ENCODE measurements around the gene ENAH. TPM values are rescaled to one million over a fixed set of nuclear protein-coding genes. Genes with fewer than 3 reads are reported as not detected.

ENAH gene
- total and polyA plus RNA-seq, 9 of the 15 experiments (the other 6 are each of a cell fraction or from before 2014, with no cell fraction given) = 0.03 to 1.2 (median 0.15) TPM

DNA sequence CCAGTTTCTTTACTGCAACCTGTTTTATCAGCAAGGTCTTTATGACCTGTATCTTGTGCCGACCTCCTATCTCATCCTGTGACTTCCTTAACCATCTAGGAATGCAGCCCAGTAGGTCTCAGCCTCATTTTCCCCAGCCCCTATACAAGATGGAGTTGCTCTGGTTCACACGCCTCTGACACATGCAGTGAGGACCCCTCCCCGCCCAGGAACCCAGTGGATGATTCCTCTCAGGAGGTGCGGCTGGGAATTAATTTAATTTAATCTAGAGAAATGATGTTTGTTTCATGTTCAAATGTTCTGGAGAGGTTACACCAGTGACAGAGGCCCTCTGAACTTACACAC, 186.1 kb downstream of the ENAH start (continued):
- TF ChIP-seq, protein P1, sequence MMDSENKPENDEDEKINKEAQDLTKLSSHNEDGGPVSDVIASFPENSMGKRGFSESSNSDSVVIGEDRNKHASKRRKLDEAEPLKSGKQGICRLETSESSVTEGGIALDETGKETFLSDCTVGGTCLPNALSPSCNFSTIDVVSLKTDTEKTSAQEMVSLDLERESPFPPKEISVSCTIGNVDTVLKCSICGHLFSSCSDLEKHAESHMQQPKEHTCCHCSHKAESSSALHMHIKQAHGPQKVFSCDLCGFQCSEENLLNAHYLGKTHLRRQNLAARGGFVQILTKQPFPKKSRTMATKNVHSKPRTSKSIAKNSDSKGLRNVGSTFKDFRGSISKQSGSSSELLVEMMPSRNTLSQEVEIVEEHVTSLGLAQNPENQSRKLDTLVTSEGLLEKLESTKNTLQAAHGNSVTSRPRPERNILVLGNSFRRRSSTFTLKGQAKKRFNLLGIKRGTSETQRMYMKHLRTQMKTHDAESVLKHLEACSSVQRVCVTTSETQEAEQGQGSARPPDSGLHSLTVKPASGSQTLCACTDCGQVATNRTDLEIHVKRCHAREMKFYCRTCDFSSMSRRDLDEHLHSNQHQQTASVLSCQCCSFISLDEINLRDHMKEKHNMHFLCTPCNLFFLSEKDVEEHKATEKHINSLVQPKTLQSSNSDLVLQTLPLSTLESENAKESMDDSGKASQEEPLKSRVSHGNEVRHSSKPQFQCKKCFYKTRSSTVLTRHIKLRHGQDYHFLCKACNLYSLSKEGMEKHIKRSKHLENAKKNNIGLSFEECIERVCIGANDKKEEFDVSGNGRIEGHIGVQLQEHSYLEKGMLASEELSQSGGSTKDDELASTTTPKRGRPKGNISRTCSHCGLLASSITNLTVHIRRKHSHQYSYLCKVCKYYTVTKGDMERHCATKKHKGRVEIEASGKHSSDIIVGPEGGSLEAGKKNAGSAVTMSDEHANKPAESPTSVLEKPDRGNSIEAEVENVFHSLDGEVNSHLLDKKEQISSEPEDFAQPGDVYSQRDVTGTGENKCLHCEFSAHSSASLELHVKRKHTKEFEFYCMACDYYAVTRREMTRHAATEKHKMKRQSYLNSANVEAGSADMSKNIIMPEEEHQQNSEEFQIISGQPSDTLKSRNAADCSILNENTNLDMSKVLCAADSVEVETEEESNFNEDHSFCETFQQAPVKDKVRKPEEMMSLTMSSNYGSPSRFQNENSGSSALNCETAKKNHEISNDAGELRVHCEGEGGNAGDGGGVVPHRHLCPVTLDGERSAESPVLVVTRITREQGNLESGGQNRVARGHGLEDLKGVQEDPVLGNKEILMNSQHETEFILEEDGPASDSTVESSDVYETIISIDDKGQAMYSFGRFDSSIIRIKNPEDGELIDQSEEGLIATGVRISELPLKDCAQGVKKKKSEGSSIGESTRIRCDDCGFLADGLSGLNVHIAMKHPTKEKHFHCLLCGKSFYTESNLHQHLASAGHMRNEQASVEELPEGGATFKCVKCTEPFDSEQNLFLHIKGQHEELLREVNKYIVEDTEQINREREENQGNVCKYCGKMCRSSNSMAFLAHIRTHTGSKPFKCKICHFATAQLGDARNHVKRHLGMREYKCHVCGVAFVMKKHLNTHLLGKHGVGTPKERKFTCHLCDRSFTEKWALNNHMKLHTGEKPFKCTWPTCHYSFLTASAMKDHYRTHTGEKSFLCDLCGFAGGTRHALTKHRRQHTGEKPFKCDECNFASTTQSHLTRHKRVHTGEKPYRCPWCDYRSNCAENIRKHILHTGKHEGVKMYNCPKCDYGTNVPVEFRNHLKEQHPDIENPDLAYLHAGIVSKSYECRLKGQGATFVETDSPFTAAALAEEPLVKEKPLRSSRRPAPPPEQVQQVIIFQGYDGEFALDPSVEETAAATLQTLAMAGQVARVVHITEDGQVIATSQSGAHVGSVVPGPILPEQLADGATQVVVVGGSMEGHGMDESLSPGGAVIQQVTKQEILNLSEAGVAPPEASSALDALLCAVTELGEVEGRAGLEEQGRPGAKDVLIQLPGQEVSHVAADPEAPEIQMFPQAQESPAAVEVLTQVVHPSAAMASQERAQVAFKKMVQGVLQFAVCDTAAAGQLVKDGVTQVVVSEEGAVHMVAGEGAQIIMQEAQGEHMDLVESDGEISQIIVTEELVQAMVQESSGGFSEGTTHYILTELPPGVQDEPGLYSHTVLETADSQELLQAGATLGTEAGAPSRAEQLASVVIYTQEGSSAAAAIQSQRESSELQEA (IDR thresholded peaks at IDR 0.05; ENCODE audit: low read depth) = no peak
- no peak for TF ChIP-seq JUND (IDR thresholded peaks at IDR 0.05; ENCODE audit: borderline replicate concordance, low read depth, low read length)
- no peak for TF ChIP-seq JUND (tag; IDR thresholded peaks at IDR 0.05; ENCODE audit: borderline replicate concordance, low read depth, low read length)
- no peak for TF ChIP-seq FOXP4 (CRISPR knock-in tag; IDR thresholded peaks at IDR 0.05; ENCODE audit: borderline replicate concordance)
- no peak for TF ChIP-seq NR2C2 (CRISPR knock-in tag; IDR thresholded peaks at IDR 0.05)
- TF ChIP-seq NR2C2 (tag; IDR thresholded peaks at IDR 0.05) = peak; percentile 61
- no peak for TF ChIP-seq HNRNPK (IDR thresholded peaks at IDR 0.05; ENCODE audit: low read depth, low read length, poor library complexity, severe bottlenecking)
- TF ChIP-seq SMAD4 (CRISPR knock-in tag; conservative IDR thresholded peaks at IDR 0.05) = peak; percentile 98
- TF ChIP-seq, protein P2, sequence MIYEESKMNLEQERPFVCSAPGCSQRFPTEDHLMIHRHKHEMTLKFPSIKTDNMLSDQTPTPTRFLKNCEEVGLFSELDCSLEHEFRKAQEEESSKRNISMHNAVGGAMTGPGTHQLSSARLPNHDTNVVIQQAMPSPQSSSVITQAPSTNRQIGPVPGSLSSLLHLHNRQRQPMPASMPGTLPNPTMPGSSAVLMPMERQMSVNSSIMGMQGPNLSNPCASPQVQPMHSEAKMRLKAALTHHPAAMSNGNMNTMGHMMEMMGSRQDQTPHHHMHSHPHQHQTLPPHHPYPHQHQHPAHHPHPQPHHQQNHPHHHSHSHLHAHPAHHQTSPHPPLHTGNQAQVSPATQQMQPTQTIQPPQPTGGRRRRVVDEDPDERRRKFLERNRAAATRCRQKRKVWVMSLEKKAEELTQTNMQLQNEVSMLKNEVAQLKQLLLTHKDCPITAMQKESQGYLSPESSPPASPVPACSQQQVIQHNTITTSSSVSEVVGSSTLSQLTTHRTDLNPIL (CRISPR knock-in tag; IDR thresholded peaks at IDR 0.05) = no peak
- peak; percentile 78; the same call in 1 of the 2 replicates for TF ChIP-seq ZNF561 (CRISPR knock-in tag; conservative IDR thresholded peaks at IDR 0.05)
- TF ChIP-seq GABPA (tag; conservative IDR thresholded peaks at IDR 0.05; ENCODE audit: low read depth) = no peak
- no peak for TF ChIP-seq SETDB1 (IDR thresholded peaks at IDR 0.05; ENCODE audit: low read length)
- TF ChIP-seq ZNF239 (CRISPR knock-in tag; IDR thresholded peaks at IDR 0.05) = peak; percentile 87
- no peak for TF ChIP-seq NR2C1 (IDR thresholded peaks at IDR 0.05)
- peak; percentile 91 for TF ChIP-seq NR2C1 (tag; IDR thresholded peaks at IDR 0.05)
- TF ChIP-seq, protein P3, sequence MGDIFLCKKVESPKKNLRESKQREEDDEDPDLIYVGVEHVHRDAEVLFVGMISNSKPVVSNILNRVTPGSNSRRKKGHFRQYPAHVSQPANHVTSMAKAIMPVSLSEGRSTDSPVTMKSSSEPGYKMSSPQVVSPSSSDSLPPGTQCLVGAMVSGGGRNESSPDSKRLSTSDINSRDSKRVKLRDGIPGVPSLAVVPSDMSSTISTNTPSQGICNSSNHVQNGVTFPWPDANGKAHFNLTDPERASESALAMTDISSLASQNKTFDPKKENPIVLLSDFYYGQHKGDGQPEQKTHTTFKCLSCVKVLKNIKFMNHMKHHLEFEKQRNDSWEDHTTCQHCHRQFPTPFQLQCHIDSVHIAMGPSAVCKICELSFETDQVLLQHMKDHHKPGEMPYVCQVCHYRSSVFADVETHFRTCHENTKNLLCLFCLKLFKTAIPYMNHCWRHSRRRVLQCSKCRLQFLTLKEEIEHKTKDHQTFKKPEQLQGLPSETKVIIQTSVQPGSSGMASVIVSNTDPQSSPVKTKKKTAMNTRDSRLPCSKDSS (IDR thresholded peaks at IDR 0.05; ENCODE audit: low read depth, partially characterized antibody) = no peak
